A204.1 (cell line): Measurements from ENCODE around the gene IL1RAPL2.
A peak's percentile ranks its signal among the peaks of the same experiment; 100 is the strongest.
"Not testable (repeated sequence)": the region's sequence is repeated elsewhere in the genome, so short reads cannot be mapped to it uniquely, and the experiment has no call there.

ENCODE experiments used
- FAIRE-seq: peaks from 2 replicates; lab custom pipeline; 2012; peaks lifted over from hg19 to GRCh38; lab: Jason Lieb, UNC

IL1RAPL2 gene

GRCh38 chrX:105179644-105180043 is 613.6 kb downstream of the IL1RAPL2 start:
- FAIRE-seq = no peak

- no peak for FAIRE-seq
These were observed 623.1 kb downstream of the IL1RAPL2 start for GRCh38 chrX:105189093-105189492.

GRCh38 chrX:105190252-105190853 is 624.4 kb downstream of the IL1RAPL2 start:
- peak; percentile 96 for FAIRE-seq

- FAIRE-seq = no peak
These were observed 625.9 kb downstream of the IL1RAPL2 start for GRCh38 chrX:105191878-105192277.

GRCh38 chrX:105209406-105209805 is 643.4 kb downstream of the IL1RAPL2 start:
- FAIRE-seq = no peak

- FAIRE-seq = no peak
These were observed 644.3 kb downstream of the IL1RAPL2 start for GRCh38 chrX:105210258-105210657.

- no peak for FAIRE-seq
These were observed 645.1 kb downstream of the IL1RAPL2 start for GRCh38 chrX:105211066-105211575.

GRCh38 chrX:105219454-105220401 is 653.7 kb downstream of the IL1RAPL2 start:
- FAIRE-seq = no peak

GRCh38 chrX:105220636-105221035 is 654.6 kb downstream of the IL1RAPL2 start, which contains the start of gene TEX13A:
TEX13A (minus strand) TSS chrX:105220694; CDS start chrX:105220397, 297 bp downstream.
- no peak for FAIRE-seq

- no peak for FAIRE-seq
These were observed 655.4 kb downstream of the IL1RAPL2 start for GRCh38 chrX:105221374-105221773.

GRCh38 chrX:105226499-105226898 is 660.5 kb downstream of the IL1RAPL2 start:
- FAIRE-seq = no peak

GRCh38 chrX:105228602-105229001 is 662.6 kb downstream of the IL1RAPL2 start:
- no peak for FAIRE-seq

- FAIRE-seq = no peak
These were observed 663.1 kb downstream of the IL1RAPL2 start for GRCh38 chrX:105229146-105229545.

GRCh38 chrX:105237407-105237806 is 671.4 kb downstream of the IL1RAPL2 start:
- FAIRE-seq = not testable (repeated sequence)

GRCh38 chrX:105241056-105241455 is 675.1 kb downstream of the IL1RAPL2 start:
- FAIRE-seq = no peak

GRCh38 chrX:105260291-105261043 is 694.5 kb downstream of the IL1RAPL2 start:
- no peak for FAIRE-seq

- no peak for FAIRE-seq
These were observed 697.2 kb downstream of the IL1RAPL2 start for GRCh38 chrX:105263171-105263570.

- FAIRE-seq = no peak
These were observed 697.8 kb downstream of the IL1RAPL2 start for GRCh38 chrX:105263801-105264200.

GRCh38 chrX:105265093-105265492 is 699.1 kb downstream of the IL1RAPL2 start:
- FAIRE-seq = no peak

- FAIRE-seq = no peak
These were observed 700.5 kb downstream of the IL1RAPL2 start for GRCh38 chrX:105266456-105266855.

GRCh38 chrX:105267167-105267566 is 701.2 kb downstream of the IL1RAPL2 start:
- no peak for FAIRE-seq

GRCh38 chrX:105269386-105269785 is 703.4 kb downstream of the IL1RAPL2 start:
- FAIRE-seq = no peak
